AG04449 (cell line): Measurements from ENCODE around the gene CD151.

ENCODE experiments used
- CTCF ChIA-PET: fragments of 350-600 bp; formaldehyde crosslinking; extraction: SDS; loops from one replicate; lab custom pipeline; 2021; ENCODE audit warnings: antibody characterized with exemption; lab: Yijun Ruan, JAX
- POLR2A ChIA-PET: fragments of 400-600, 350-600 bp; formaldehyde crosslinking; extraction: SDS; loops from one replicate; lab custom pipeline; 2020; ENCODE audit warnings: antibody characterized with exemption, inconsistent platforms; lab: Yijun Ruan, JAX
- DNase-seq: peaks from one replicate; pipeline ENCODE4 v3.0.0-alpha.2; 2010; ENCODE audit warnings: low read depth, low spot score
- H3K4me3 ChIP-seq: 2 replicates; pipeline ENCODE4 v1.5.1; 2011; ENCODE audit warnings: low read depth, mild to moderate bottlenecking, control low read depth, low read length
- TF ChIP-seq, protein P1 (sequence below): IDR thresholded peaks from one replicate; pipeline ENCODE4 v1.5.1; 2011; ENCODE audit warnings: mild to moderate bottlenecking, moderate library complexity, low read length, control low read depth, inconsistent platforms; ENCODE audit not compliant: insufficient read depth; ENCODE audit errors: missing control alignments

CD151 gene

DNA sequence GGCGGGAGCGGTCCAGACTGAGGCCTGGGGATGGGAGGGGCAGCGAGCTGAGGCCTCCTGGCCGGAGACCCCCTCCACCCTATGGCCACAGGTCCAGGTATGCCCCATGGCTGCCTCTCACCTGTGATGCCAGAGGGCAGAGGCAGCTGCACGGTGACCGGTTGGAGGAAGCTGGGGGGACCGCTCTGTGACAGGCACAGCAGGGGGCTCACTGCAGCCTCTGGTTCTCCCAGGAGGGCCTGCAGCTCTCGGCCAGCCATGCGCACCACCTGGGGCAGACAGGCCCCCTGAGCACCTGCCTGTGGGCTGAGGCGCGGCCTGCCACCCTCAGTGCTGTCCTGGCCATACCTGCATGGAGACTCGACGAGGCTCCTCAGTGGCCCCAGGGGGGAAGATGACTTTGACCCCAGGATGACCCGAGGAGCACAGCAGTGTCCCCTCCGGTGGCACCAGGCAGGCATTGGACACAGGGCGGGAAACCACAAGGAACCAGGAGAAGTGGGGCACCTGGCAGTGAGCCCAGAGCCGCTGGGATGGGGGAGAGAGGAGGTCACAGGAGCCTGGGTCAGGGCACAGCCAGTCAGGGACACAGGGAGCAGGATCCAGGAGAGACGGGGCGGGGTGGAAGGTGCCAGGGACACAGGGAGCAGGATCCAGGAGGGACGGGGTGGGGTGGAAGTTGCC lies 31.5 kb upstream of the CD151 start:
- CTCF ChIA-PET, result interaction anchor here (0.8 to 1.0 kb wide), 2 partner anchors 18 kb away, joined by 3 read pairs; partner anchors contain the start of gene PNPLA2
- no peak overlapping the region for H3K4me3 ChIP-seq
- POLR2A ChIA-PET, result no interaction called here
- DNase-seq, result no peak
- TF ChIP-seq, protein P1, sequence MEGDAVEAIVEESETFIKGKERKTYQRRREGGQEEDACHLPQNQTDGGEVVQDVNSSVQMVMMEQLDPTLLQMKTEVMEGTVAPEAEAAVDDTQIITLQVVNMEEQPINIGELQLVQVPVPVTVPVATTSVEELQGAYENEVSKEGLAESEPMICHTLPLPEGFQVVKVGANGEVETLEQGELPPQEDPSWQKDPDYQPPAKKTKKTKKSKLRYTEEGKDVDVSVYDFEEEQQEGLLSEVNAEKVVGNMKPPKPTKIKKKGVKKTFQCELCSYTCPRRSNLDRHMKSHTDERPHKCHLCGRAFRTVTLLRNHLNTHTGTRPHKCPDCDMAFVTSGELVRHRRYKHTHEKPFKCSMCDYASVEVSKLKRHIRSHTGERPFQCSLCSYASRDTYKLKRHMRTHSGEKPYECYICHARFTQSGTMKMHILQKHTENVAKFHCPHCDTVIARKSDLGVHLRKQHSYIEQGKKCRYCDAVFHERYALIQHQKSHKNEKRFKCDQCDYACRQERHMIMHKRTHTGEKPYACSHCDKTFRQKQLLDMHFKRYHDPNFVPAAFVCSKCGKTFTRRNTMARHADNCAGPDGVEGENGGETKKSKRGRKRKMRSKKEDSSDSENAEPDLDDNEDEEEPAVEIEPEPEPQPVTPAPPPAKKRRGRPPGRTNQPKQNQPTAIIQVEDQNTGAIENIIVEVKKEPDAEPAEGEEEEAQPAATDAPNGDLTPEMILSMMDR, result no peak

DNA sequence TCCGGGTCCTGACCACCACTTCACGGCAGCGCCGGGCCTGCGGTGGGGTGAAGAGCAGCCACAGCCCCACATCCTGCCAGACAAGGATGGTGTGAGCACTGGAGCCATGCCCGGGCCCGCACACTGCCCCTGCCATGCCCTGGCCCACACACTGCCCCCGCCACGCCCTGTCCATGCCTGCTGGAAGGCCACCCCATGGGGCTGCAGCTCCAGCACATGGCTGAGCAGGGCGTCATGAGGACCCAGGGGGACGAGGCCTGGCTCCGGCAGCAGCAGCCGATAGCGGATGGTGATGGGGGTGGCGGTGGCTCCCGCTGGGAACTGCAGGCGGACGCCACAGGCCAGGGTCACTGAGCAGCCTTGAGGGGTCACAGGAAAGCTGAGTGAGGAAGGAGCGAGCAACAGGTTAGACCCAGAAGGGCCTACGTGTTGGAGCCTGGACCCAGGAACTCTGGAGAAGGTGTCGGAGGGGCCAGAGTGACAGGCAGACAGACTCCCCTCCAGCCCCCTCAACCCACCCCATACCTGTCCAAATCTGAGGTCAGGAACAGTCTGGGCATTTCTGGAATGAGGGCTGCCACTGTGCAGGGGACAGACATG lies 30.6 kb upstream of the CD151 start:
- H3K4me3 ChIP-seq, result no peak overlapping the region
- ChIA-PET CTCF (no interaction called here), POLR2A (no interaction called here)
- no peak for DNase-seq
- TF ChIP-seq, protein P1, result no peak

DNA sequence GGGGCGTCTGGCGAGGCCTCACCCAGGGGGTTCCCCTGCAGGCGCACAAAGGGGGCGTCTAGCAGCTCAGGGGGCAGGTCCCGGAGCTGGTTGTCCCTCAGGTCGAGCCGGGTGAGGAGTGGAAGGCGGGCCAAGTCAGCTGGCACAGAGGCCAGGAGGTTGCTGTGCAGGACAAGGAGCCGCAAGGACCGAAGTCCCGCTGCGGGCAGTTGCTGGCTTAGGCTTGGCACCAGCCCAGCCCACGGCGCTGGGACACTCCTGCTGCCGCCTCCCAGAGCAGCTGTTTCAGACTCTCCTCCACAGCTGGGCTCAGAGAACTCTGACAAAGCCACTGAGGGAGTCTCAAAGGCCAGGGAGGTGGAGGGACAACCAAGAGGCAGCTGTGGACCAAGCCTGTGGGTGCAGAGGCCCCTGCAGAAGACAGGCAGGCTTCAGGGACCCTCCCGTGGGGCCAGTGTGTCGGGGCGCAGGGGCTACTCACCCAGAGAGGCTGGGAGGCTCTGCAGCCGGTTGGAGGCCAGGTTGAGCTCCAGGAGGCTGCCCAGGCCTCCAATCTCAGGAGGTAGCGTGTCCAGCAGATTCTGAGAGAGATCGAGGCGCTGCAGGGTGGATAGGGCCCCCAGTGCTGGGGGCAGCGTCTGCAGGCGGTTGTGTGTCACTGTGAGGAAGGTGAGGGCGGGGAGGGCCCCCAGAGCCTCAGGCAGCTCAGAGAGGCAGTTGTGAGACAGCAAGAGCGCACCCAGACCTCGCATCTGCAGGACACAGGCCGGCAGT lies 29.9 kb upstream of the CD151 start:
- TF ChIP-seq, protein P1, result no peak
- H3K4me3 ChIP-seq, result peak overlapping the region; percentile 63

DNA sequence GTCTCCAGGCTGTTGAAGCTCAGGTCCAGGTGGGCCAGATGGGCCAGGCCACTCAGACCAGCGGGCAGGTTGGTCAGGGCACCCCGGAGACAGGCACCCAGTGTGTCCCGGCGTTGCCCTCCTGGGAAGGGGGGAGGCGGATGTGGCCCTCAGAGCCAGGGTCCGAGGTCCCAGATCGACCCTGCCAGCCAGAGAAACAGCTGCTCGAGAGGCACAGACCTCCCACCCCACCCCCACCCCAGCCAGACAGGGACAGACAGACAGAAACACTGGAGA lies 29.3 kb upstream of the CD151 start:
- no peak for DNase-seq
- POLR2A ChIA-PET, result interaction anchor here (1.3 kb wide), 1 partner anchor 8 kb away, joined by 11 read pairs; no protein-coding TSS in a partner anchor
- CTCF ChIA-PET, result no interaction called here
- peak overlapping the region; percentile 63 for H3K4me3 ChIP-seq
- TF ChIP-seq, protein P1, result no peak

More for the DNA sequence above, 29.9 kb upstream of the CD151 start:
- ChIA-PET POLR2A (no interaction called here), CTCF (no interaction called here)
- DNase-seq, result no peak

DNA sequence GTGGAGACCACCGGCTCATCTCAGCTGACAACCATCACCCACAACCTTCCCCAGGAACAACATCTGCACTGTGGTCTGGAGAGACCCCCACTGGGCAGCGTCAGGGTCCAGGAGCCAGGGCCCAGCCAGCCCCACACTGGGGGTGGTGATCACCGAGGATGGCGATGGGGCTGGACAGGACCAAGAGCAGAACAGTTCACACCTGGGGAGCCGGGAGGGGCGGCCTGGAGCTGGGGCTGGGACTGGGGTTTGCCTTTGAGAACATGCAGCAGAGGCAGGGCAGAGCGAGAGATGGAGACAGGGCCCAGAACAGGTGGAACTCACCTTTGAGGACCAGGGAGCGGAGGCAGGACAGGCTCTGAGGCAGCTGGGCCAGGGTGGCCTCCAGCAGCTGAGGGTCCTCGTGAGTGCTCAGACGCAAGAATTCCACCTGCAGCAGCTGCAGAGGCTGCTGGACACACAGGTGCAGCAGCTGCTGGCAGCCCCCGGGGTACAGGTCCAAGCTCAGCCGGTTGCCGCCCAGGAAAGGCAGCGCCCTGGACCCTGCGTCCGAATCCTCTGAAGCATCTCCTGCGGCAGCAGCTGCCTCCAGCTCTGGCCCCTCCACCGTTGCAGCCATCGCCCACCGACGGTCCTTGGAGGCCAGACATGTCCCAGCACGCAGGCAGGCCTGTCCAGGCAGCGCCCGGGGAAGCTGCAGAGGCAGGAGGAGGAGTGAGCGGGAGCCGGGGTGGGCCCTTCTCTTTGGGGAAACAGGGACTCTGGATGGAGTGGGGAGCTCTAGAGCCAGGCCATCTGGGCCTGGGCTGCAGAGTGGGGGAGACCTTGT lies 28.8 kb upstream of the CD151 start:
- no peak for DNase-seq
- POLR2A ChIA-PET, result interaction anchor here (0.5 to 1.3 kb wide), 2 partner anchors 8 to 39 kb away, joined by 3 to 11 read pairs; no protein-coding TSS in a partner anchor
- TF ChIP-seq, protein P1, result no peak
- CTCF ChIA-PET, result no interaction called here
- peak overlapping the region; percentile 63 for H3K4me3 ChIP-seq
